Spleen (tissue), 11 donors: ENCODE results near the gene GDPGP1. TPM values are rescaled to one million over a fixed set of nuclear protein-coding genes. Genes with fewer than 3 reads are reported as not detected.
A peak's percentile ranks its signal among the peaks of the same experiment; 100 is the strongest.

Experiments
- DNase-seq: peaks from one replicate; pipeline ENCODE4 v3.0.0-alpha.2; 2020
- H3K27ac ChIP-seq, 8 donors: fragments of 200-600 bp; sonication (generic) in 7 of 8; 1 replicate in 4 of 8; 2 replicates in 4 of 8; pipeline versions ENCODE4 v1.5.0 to v1.8.0; 2016 to 2021; ENCODE audit warnings: inconsistent platforms in 4 of 8, mild to moderate bottlenecking in 4 of 8, moderate library complexity in 1 of 8
- H3K27me3 ChIP-seq, 7 donors: fragments of 200-600 bp; sonication (generic) in 6 of 7; replicated peaks in 1 of 7; 1 replicate in 4 of 7; 2 replicates in 3 of 7; pipeline versions ENCODE4 v1.5.0 to v1.8.0; 2016 to 2021; ENCODE audit warnings: inconsistent platforms in 3 of 7, mild to moderate bottlenecking in 1 of 7
- H3K36me3 ChIP-seq, 6 donors: fragments of 200-600 bp; sonication (generic) in 5 of 6; 1 replicate in 4 of 6; 2 replicates in 2 of 6; pipeline versions ENCODE4 v1.5.0 to v1.8.0; 2016 to 2021; ENCODE audit warnings: inconsistent platforms in 2 of 6
- H3K4me1 ChIP-seq, 6 donors: fragments of 200-600 bp; sonication (generic) in 5 of 6; 1 replicate in 3 of 6; 2 replicates in 3 of 6; pipeline versions ENCODE4 v1.5.0 to v1.8.0; 2016 to 2021; ENCODE audit warnings: inconsistent platforms in 3 of 6
- H3K4me3 ChIP-seq, 8 donors: fragments of 200-600 bp; sonication (generic) in 7 of 8; 1 replicate in 4 of 8; 2 replicates in 4 of 8; pipeline versions ENCODE4 v1.5.0 to v1.8.0; 2016 to 2021; ENCODE audit warnings: inconsistent platforms in 4 of 8, mild to moderate bottlenecking in 4 of 8, moderate library complexity in 2 of 8
- H3K9me3 ChIP-seq, 8 donors: fragments of 200-600 bp; sonication (generic) in 7 of 8; 1 replicate in 4 of 8; 2 replicates in 4 of 8; pipeline versions ENCODE4 v1.5.0 to v1.8.0; 2016 to 2021; ENCODE audit warnings: inconsistent platforms in 4 of 8
- CTCF ChIP-seq, 11 experiments: fragments of 200-600 bp in 7 of 11; fragments of 450-650 bp in 4 of 11; sonication (generic) in 4 of 11; IDR thresholded peaks in 8 of 11; conservative IDR thresholded peaks in 3 of 11; 1 replicate in 7 of 11; 2 replicates in 4 of 11; pipeline versions ENCODE4 v1.4.0 to v1.8.0; 2016 to 2021; ENCODE audit warnings: antibody characterized with exemption in 11 of 11, inconsistent platforms in 4 of 11, mild to moderate bottlenecking in 1 of 11
- POLR2A ChIP-seq, 3 donors: fragments of 450-650 bp; IDR thresholded peaks; one replicate each; pipeline ENCODE4 v1.5.1; 2017; ENCODE audit warnings: antibody characterized with exemption in 3 of 3, mild to moderate bottlenecking in 1 of 3
- POLR2AphosphoS5 ChIP-seq, 3 donors: sonication (generic); formaldehyde crosslinking; IDR thresholded peaks; one replicate each; pipeline ENCODE4 v1.5.1; 2017; ENCODE audit warnings: antibody characterized with exemption in 3 of 3
- WGBS, 5 donors: extraction: QIAGEN DNeasy Blood & Tissue Kit in 3 of 5; methylation state at CpG; one replicate each; pipeline versions ENCODE4 v1.1.5 to v1.1.7; 2013 to 2018; 5-methylcytosine and 5-hydroxymethylcytosine counted together
- intact Hi-C: fragments of 100-400 bp; cut with DNase I; formaldehyde crosslinking; loops from one replicate; pipeline ENCODE4 v1.15.0; 2023; ENCODE audit warnings: low total_unique reads
- polyA plus RNA-seq, 3 donors: library from polyadenylated mRNA; stranded (reverse); fragments of 200-250 nt; gene quantifications; one replicate each; pipeline ENCODE4 v1.2.1, GENCODE V29; 2013
- total RNA-seq, 7 donors: library from RNA; depleted of rRNA in 3 of 7; stranded (reverse); fragments of >200 nt in 3 of 7; fragmentation: NEBNext Ultra II Directional in 4 of 7; extraction: Animal tissue kit (Norgen Biotek cat#: 25700) in 4 of 7; gene quantifications; one replicate each; pipeline versions ENCODE4 v1.1.0 to v1.2.1, GENCODE V29; 2016 to 2021
- donor health status: healthy with polysubstance abuse.
- donor health status: DM: no; HTN: no; CAD: no; lungs with moderate emphysema.
- donor health status: DM: no; HTN: no; CAD: no.
- donor health status: Bipolar disorder and iron deficiency.
- donor health status: healthy.
- donor health status: DM: no; HTN: no; CAD: no.
- donor health status: DM: yes; HTN: yes; CAD: no.

Gene GDPGP1
- total and polyA plus RNA-seq, 10 donors, result 1.9 to 13.4 (median 9.6) TPM

GRCh38 chr15:90221246-90221900, 12.6 kb upstream of the GDPGP1 start:
- intact Hi-C loops, result no loop called here
- Histone ChIP-seq H3K36me3 (peaks cover 2 to 100% (median 53%) of the 10 kb centered on the region in 6 donors), H3K27me3 (no peaks in the 10 kb centered on the region), H3K27ac (peak overlapping the region in 3 of 8 donors; percentile 15 to 60 (median 48)), H3K4me3 (no peak overlapping the region), H3K4me1 (peaks cover 5 to 76% (median 46%) of the 10 kb centered on the region in 6 donors), H3K9me3 (no peaks in the 10 kb centered on the region)
- 60 to 82% (median 70%) methylated on average over 5 to 14 of the region's 14 CpGs for WGBS, 5 donors
- DNase-seq, result no peak
- TF ChIP-seq CTCF (IDR thresholded peaks at IDR 0.05 in 8 of 11, conservative IDR thresholded peaks at IDR 0.05 in 3 of 11) (peak in 10 of 11 experiments; percentile 9 to 73 (median 61)), POLR2AphosphoS5 (IDR thresholded peaks at IDR 0.05) (peak; percentile 22 to 44 (median 37)), POLR2A (IDR thresholded peaks at IDR 0.05) (no peak)

GRCh38 chr15:90222547-90222946, 11.5 kb upstream of the GDPGP1 start:
- intact Hi-C loops, result no loop called here
- no peaks in the 10 kb centered on the region for H3K27me3 ChIP-seq
- peaks cover 2 to 100% (median 64%) of the 10 kb centered on the region in 6 donors for H3K36me3 ChIP-seq
- TF ChIP-seq POLR2A (IDR thresholded peaks at IDR 0.05) (no peak), POLR2AphosphoS5 (IDR thresholded peaks at IDR 0.05) (no peak), CTCF (IDR thresholded peaks at IDR 0.05 in 8 of 11, conservative IDR thresholded peaks at IDR 0.05 in 3 of 11) (no peak)
- H3K4me3 ChIP-seq, result no peak overlapping the region
- H3K4me1 ChIP-seq, result peaks cover 5 to 64% (median 43%) of the 10 kb centered on the region in 6 donors
- 52 to 76% (median 62%) methylated on average over 2 of the region's 2 CpGs for WGBS, 5 donors
- no peak for DNase-seq
- H3K9me3 ChIP-seq, result no peaks in the 10 kb centered on the region
- H3K27ac ChIP-seq, result no peak overlapping the region

GRCh38 chr15:90223441-90224165, 10.4 kb upstream of the GDPGP1 start:
- H3K4me1 ChIP-seq, result peaks cover 5 to 55% (median 36%) of the 10 kb centered on the region in 6 donors
- 85 to 97% (median 91%) methylated on average over 21 to 22 of the region's 22 CpGs for WGBS, 5 donors
- H3K36me3 ChIP-seq, result peaks cover 9 to 100% (median 65%) of the 10 kb centered on the region in 6 donors
- H3K27ac ChIP-seq, result peak overlapping the region in 3 of 8 donors; percentile 11 to 16 (median 15)
- no peaks in the 10 kb centered on the region for H3K27me3 ChIP-seq
- no peaks in the 10 kb centered on the region for H3K9me3 ChIP-seq
- H3K4me3 ChIP-seq, result no peak overlapping the region
- TF ChIP-seq CTCF (IDR thresholded peaks at IDR 0.05 in 8 of 11, conservative IDR thresholded peaks at IDR 0.05 in 3 of 11), result no peak
- TF ChIP-seq POLR2AphosphoS5 (IDR thresholded peaks at IDR 0.05), result peak in 1 of 3 donors; percentile 60
- TF ChIP-seq POLR2A (IDR thresholded peaks at IDR 0.05), result no peak
- DNase-seq, result no peak
- intact Hi-C loops, result no loop called here

- H3K4me3 ChIP-seq, result no peak overlapping the region
- H3K27me3 ChIP-seq, result no peaks in the 10 kb centered on the region
- WGBS, 5 donors, result 74 to 94% (median 87%) methylated on average over 4 to 17 of the region's 17 CpGs
- peak in 1 of 3 donors; percentile 40 for TF ChIP-seq POLR2AphosphoS5 (IDR thresholded peaks at IDR 0.05)
- no peak for TF ChIP-seq POLR2A (IDR thresholded peaks at IDR 0.05)
- H3K27ac ChIP-seq, result peak overlapping the region in 1 of 8 donors; percentile 16
- no peaks in the 10 kb centered on the region for H3K9me3 ChIP-seq
- intact Hi-C loops, result no loop called here
- peaks cover 9 to 100% (median 79%) of the 10 kb centered on the region in 6 donors for H3K36me3 ChIP-seq
- DNase-seq, result no peak
- peaks cover 6 to 55% (median 34%) of the 10 kb centered on the region in 6 donors for H3K4me1 ChIP-seq
Measured at GRCh38 chr15:90225047-90225446, 9.0 kb upstream of the GDPGP1 start.
